Epidermal melanocyte (primary cell): ENCODE results near the gene HIVEP2.

Source experiments
- DNase-seq: peaks from one replicate; pipeline ENCODE4 v3.0.0; 2011; ENCODE audit warnings: low spot score; ENCODE audit not compliant: insufficient read length

Gene HIVEP2

GRCh38 chr6:142740449-142740848, 204.5 kb downstream of the HIVEP2 start:
- no peak for DNase-seq

- DNase-seq: no peak
Observed at GRCh38 chr6:142738731-142739130, 206.2 kb downstream of the HIVEP2 start.

DNA sequence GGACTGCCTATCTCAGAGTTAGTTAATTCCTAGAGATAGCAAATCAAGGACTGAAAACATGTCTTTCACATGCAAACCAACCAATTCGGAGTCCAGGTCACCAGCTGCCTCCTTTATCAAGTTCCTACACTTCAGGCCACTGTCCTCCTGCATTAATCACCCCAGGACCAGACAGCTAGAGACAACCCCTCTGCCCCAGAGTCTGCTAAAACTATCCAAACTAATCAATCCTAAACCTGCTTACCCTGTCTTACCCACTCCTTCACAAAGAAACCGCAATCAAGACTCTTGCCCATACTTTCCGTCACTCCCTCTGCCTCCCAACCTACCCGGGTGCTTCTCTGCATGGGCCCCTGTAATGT, 207.0 kb downstream of the HIVEP2 start:
- no peak for DNase-seq

DNA sequence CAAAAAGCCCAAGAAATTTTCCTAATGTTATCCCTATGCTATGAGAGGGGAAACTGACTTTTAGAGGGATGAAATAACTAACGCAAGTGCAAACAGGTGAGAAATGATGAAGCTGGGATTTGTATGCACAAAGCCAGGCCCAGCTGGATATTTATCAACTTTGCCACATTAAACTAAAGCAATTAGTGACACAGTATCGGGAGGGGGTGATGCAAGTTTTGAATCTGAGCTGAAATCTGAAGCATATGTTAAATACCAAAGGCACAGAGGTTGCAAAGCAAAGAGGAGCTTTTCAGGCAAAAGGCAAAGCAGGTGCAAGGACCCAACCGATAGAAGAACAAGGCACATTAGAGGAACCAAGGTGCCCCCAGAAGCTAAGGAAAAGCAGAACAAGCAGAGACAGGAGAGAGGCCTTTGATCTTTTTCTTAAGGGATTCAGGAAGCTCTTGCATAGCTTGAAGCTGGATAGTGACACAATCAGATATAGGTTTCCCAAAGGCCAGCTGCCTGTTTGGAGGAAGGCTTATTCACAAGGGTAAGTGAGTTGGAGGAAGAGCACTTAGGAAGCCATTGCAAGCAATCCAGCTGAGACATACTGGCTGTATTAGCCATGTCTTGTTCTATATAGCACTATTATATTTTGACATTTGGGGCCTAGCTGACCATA, 207.5 kb downstream of the HIVEP2 start:
- DNase-seq: no peak

DNA sequence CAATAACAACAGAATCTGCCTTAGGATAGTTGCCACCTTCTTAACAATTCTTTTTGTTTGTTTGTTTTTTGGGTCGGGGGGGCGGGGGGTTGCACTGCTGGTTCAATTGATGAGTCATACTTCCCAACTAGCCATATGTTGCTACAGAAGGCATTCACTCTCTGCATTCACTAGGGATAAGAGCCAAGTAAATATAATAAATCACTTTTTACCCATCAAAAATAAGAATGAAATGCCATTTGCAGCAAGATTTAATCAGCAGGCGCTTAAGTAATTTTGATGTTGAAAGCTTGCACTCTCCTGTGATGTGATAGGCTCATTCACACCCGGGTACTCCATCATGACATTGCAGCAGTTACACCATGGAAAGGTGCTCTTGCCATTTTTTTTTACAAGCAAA, 209.8 kb downstream of the HIVEP2 start:
- DNase-seq: no peak

GRCh38 chr6:142732790-142733189, 212.2 kb downstream of the HIVEP2 start:
- DNase-seq: no peak

- no peak for DNase-seq
Observed at GRCh38 chr6:142731611-142732010, 213.4 kb downstream of the HIVEP2 start.

DNA sequence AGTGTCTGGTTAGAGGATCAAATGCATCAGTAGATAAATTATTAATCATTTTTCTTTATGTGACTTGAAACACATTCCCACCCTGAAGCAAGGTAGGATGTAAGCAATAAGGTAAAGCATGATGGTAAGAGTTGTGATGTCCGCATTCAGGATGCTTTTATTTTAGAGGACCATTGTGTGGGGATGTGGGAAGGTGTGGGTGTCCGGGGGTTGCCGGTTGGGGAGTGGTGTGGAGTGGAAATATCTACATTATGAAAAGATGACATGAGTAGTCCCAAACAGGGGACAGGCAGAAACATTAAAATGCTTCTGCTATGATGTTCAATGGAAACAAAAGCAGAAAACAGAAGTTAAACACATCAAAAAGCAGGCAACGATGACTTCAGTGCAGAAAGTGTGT, 215.4 kb downstream of the HIVEP2 start:
- DNase-seq: no peak

GRCh38 chr6:142728910-142729481, 216.0 kb downstream of the HIVEP2 start:
- no peak for DNase-seq

GRCh38 chr6:142728364-142728763, 216.6 kb downstream of the HIVEP2 start:
- no peak for DNase-seq

- DNase-seq: no peak
Observed at GRCh38 chr6:142726616-142727015, 218.4 kb downstream of the HIVEP2 start.

- DNase-seq: no peak
Observed at GRCh38 chr6:142725024-142725770, 219.8 kb downstream of the HIVEP2 start.

DNA sequence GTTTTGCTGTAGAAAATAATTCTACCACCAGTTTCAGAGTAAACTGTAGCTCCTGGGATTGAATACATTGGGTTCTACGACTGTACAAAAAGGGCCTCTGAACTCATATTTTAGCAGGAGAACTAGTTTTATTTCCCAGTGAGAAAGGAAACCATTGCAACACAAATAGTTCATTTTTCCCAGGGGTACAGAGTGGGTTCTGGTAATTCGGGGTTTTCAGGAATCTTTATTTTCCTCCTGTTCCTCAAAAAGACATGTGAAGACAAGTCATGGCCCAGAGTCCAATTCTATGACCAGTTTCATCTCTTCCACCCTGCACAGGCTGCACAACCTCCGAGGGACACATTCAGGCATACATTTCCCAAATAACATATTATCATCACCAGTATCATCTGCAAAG, 222.1 kb downstream of the HIVEP2 start:
- no peak for DNase-seq

DNA sequence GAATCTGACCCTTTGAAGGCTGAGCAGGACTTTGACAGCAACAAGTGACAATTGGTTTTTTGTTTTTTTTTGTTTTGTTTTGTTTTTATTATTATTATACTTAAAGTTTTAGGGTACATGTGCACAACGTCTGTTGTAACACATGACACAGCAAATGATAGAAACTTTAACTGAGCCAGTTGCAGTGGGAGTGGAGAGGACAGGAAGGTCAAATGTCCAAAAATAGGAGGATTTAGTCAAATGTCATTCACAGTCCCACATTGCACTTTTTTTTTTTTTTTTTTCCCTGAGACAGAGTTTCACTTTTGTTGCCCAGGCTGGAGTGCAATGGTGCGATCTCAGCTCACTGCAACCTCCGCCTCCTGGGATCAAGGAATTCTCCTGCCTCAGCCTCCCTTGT, 223.0 kb downstream of the HIVEP2 start:
- no peak for DNase-seq

DNA sequence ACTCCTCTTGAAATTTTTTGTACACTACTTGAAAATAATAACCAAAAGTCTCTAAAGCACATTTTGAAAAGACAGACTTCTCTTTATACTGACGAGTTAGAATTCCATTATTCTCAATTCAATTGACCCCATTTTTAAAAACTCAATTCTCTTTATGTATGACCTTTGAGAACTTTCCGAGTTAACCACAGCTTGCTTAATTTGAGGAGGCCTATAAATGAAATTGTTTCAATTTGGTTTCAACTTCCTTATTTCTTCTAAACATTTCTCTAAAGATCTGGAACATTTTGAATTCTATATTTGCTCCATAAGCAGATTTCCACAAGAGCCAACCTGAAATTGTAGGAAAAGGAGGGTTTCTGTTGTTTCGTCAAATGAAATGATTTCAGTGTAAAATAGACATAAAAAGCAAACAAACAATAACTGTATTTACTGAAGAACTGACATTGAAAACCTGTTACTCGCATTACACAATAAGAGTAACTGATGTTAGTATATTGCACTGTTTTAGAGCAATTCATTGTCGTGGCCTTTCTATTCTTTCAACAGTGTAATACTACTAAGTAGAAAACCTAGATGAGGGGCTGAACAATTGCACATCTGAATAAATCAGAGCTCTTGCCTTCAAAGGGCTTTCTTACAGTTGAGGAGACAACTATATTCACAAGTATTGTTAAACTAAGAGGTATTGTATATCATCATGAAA, 223.6 kb downstream of the HIVEP2 start:
- no peak for DNase-seq

- DNase-seq: no peak
Observed at GRCh38 chr6:142718667-142719191, 226.2 kb downstream of the HIVEP2 start.

GRCh38 chr6:142716097-142716496, 228.9 kb downstream of the HIVEP2 start:
- no peak for DNase-seq

DNA sequence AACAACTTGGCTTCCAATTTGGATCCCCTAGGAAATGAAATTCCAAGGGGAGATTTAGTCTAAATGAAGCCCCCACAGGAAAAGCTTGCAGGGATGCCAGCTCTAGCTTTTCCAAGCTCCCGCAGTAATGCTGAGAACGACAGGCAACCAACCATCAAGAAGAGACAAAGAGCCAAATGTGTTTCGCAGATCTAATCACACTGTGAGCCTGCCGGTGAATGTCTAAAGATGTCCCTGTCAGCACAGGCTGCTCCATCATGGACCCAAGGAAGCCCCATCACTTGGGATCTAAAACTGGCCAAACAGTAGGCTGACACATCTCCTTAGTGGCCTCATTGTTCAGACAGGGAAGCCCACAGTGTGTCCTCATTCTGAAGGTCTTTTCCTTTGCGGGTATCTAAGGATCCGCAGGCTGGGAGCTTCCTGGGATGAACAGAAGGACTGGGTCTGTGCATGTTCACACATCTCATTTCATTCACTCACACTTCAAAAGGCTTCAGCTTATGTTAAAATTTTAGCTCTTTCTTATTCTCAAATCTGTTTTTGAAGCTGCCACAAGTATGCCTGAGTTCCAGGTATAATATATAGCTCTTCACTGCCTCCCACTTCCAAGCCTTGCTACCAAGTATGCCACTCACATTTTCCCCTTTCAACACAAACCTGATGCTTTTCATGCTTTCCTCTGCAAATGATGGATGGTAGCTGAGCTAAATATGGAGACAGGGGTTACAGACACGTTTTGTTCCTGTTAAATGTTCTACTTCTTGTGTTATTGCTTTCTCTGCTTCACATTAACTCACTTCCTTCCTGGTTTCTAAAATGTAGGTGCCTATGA, 229.8 kb downstream of the HIVEP2 start:
- DNase-seq: no peak

DNA sequence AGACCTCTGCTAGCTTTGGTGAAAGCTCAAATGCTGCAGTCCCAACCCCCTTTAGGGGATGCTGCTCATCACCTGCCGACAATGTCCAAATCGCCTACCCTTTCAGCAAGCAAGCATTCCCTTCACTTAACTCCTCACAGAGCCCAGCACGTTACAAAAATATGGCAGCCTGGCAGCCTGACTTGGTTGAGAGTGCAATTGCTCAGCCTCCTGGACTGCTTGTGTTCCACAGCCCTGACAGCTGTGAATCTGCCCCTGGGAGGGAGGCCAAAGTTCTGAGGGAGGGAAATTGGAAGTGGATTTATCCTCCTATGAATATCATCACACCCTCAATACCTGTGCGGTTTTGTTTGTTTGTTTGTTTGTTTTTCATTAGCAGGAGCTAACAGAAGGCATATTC, 231.0 kb downstream of the HIVEP2 start:
- DNase-seq: no peak

GRCh38 chr6:142712231-142712630, 232.7 kb downstream of the HIVEP2 start:
- no peak for DNase-seq

GRCh38 chr6:142708651-142709050, 236.3 kb downstream of the HIVEP2 start:
- no peak for DNase-seq
